Metanephros (tissue), 1 donor: ENCODE data around the gene CDKN2AIPNL. TPM values are rescaled to one million over a fixed set of nuclear protein-coding genes. Genes with fewer than 3 reads are reported as not detected.

Experiments
- total RNA-seq: library from RNA; depleted of rRNA; stranded (reverse); fragments of >200 nt; gene quantifications from one replicate; pipeline ENCODE4 v1.2.3, GENCODE V29; 2014

CDKN2AIPNL gene, protein sequence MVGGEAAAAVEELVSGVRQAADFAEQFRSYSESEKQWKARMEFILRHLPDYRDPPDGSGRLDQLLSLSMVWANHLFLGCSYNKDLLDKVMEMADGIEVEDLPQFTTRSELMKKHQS
- 28.2 TPM for total RNA-seq

DNA sequence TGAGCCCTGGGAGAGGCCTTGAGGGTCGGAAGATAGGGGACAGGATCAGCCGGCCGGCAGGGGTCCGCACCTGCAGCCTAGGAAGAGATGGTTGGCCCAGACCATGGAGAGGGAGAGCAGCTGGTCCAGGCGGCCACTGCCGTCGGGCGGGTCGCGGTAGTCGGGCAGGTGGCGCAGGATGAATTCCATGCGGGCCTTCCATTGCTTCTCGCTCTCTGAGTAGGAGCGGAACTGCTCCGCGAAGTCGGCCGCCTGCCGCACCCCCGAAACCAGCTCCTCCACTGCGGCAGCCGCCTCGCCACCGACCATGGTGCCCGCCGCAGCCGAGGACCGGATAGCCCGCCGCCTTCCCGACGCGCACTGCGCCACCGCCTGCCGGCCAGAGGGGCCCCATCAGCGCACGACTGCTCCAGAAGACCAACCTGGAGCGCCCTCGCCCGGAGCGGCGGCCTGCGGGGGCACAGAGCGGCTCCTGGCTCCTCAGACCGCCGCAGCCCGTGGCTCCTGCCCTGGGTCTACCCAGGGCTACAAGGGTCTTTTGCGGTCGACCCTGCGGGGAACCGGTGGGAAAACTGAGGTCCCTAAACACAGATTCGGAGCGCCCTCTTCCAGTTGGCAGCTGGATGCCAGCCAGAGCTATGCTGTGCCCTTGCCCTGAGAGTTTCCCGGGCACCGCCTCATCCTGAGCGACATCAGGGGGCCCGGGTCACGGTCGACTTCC, at the start of gene CDKN2AIPNL:
CDKN2AIPNL (minus strand) TSS at position 336 of the 721 bp plus-strand sequence; CDS start at position 309, 27 bp downstream.

DNA sequence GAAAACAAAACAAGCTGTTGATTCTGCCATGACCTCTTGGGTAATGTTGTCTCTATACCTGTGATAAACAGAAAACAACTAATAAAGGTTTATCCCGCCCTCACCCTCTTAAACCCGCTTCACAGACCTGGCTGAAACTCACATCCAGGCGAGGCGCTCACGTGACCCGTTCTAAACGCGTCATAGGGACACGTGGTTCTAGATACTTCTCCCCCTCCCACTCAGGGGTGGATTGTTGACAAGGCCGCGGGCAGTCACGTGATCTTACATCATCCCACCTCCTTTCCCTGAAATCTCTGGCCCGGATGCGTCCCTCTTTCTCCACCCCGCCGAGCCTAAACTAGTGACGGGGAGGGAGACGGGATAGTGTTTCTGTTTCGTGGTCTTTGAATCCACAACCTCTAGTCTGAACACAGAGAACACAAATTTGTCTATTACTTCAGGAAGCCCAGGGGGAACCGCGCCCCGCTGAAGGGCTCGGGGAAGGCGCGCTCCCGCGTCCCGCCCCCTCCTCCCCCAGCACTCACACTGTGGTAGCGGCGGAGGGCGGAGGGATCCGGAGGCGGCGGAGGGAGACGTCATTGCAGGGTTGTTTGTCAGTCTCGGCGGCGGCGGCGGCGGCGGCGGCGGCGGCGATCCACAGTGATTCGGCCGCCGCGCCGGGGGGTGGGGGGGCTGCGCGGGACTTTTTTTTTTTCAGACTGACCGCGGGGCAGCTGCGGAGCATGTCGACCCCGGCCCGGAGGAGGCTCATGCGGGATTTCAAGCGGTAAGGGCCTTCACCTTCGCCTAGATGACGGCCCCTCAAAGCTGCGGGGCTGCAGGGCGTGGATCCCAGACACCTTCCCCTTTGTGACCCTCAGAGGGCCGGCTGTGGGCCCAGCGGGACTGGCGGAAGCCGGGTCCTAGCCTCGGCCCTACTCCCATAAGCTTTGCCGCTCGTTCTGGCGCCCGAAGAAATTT, 40.5 kb downstream of the CDKN2AIPNL start, which contains the start of gene UBE2B:
UBE2B (plus strand) TSS at position 699 of the 963 bp plus-strand sequence; CDS start at position 726, 27 bp downstream.

Other genes starting within 250 kb of the CDKN2AIPNL start
- 278 TPM for gene SKP1, start 234.9 kb downstream of the CDKN2AIPNL start, total RNA-seq
- gene PPP2CA, start 185.8 kb downstream of the CDKN2AIPNL start, total RNA-seq = 120 TPM
- gene CDKL3, start 44.7 kb downstream of the CDKN2AIPNL start, total RNA-seq = 2.0 TPM
- gene UBE2B, start 40.3 kb downstream of the CDKN2AIPNL start, total RNA-seq = 34.1 TPM
- gene JADE2, start 113.8 kb upstream of the CDKN2AIPNL start, total RNA-seq = 26.9 TPM
- 20.8 TPM for gene SAR1B, start 220.9 kb upstream of the CDKN2AIPNL start, total RNA-seq
- 18.9 TPM for gene SEC24A, start 236.9 kb upstream of the CDKN2AIPNL start, total RNA-seq